SK-N-SH (cell line): Measurements from ENCODE around the gene CXCR5. TPM values are rescaled to one million over a fixed set of nuclear protein-coding genes. Genes with fewer than 3 reads are reported as not detected.
A peak's percentile ranks its signal among the peaks of the same experiment; 100 is the strongest.

Experiments used
- CTCF ChIA-PET: fragments of 300-600, 350-600 bp; formaldehyde crosslinking; extraction: SDS; loops from one replicate; lab custom pipeline; 2021; lab: Yijun Ruan, JAX
- POLR2A ChIA-PET: fragments of 350-600 bp; sonication (Branson Sonifier 250); formaldehyde crosslinking; extraction: SDS; loops from one replicate; lab custom pipeline; 2020; ENCODE audit warnings: antibody characterized with exemption, inconsistent platforms; lab: Yijun Ruan, JAX
- DNase-seq: peaks from one replicate; pipeline ENCODE4 v3.0.0; 2012
- H2AFZ ChIP-seq: fragments of 200-600 bp; sonication (generic); 2 replicates; pipeline ENCODE4 v1.8.1; 2016; ENCODE audit warnings: antibody characterized with exemption, mild to moderate bottlenecking, low read depth
- H3F3A ChIP-seq: fragments of 200-600 bp; sonication (generic); replicated peaks from 2 replicates; pipeline ENCODE3; 2016; ENCODE audit warnings: antibody characterized with exemption, mild to moderate bottlenecking; ENCODE audit not compliant: insufficient read depth
- H3K27ac ChIP-seq, 2 experiments: fragments of 200-500 bp in 1 of 2; fragments of 200-600 bp in 1 of 2; sonication (Bioruptor generic) in 1 of 2; sonication (generic), shearing (Covaris generic) in 1 of 2; 2 replicates each; pipeline versions ENCODE4 v1.5.1 to v1.6.1; 2014 to 2016; ENCODE audit warnings: low read depth in 2 of 2, inconsistent platforms in 1 of 2, low read length in 1 of 2, mild to moderate bottlenecking in 1 of 2, mixed read lengths in 1 of 2
- H3K27me3 ChIP-seq: fragments of 200-600 bp; sonication (generic), shearing (Covaris generic); 2 replicates; pipeline ENCODE4 v1.6.1; 2016; ENCODE audit warnings: mixed run types; ENCODE audit not compliant: insufficient read depth
- H3K36me3 ChIP-seq, 2 experiments: fragments of 200-500 bp in 1 of 2; fragments of 200-600 bp in 1 of 2; sonication (Bioruptor generic) in 1 of 2; sonication (generic) in 1 of 2; replicated peaks in 1 of 2; 2 replicates each; pipeline versions ENCODE3 to v1.5.1; 2014 to 2016; ENCODE audit warnings: low read length in 1 of 2, mild to moderate bottlenecking in 1 of 2; ENCODE audit not compliant: insufficient read depth in 2 of 2, control insufficient read depth in 1 of 2
- H3K4me1 ChIP-seq, 2 experiments: fragments of 200-500 bp in 1 of 2; fragments of 200-600 bp in 1 of 2; sonication (Bioruptor generic) in 1 of 2; sonication (generic), shearing (Covaris generic) in 1 of 2; 2 replicates each; pipeline versions ENCODE4 v1.5.1 to v1.6.1; 2014 to 2016; ENCODE audit warnings: low read depth in 1 of 2, low read length in 1 of 2, mixed run types in 1 of 2; ENCODE audit not compliant: insufficient read depth in 2 of 2, control insufficient read depth in 1 of 2
- H3K4me2 ChIP-seq: fragments of 200-600 bp; sonication (generic), shearing (Covaris generic); 2 replicates; pipeline ENCODE4 v1.6.1; 2017; ENCODE audit warnings: mixed run types
- H3K4me3 ChIP-seq, 2 experiments: fragments of 200-500 bp in 1 of 2; fragments of 200-600 bp in 1 of 2; sonication (Bioruptor generic) in 1 of 2; sonication (generic), shearing (Covaris generic) in 1 of 2; 2 replicates each; pipeline versions ENCODE4 v1.5.1 to v1.8.1; 2014 to 2016; ENCODE audit warnings: low read depth in 2 of 2, inconsistent platforms in 1 of 2, low read length in 1 of 2, mild to moderate bottlenecking in 1 of 2, mixed read lengths in 1 of 2, moderate library complexity in 1 of 2
- H3K79me2 ChIP-seq: fragments of 200-600 bp; sonication (generic); 2 replicates; pipeline ENCODE4 v1.8.1; 2017; ENCODE audit warnings: mild to moderate bottlenecking; ENCODE audit not compliant: insufficient read depth
- H3K9ac ChIP-seq: fragments of 200-600 bp; sonication (generic); 2 replicates; pipeline ENCODE4 v1.6.1; 2017; ENCODE audit warnings: mixed run types
- H3K9me2 ChIP-seq: fragments of 200-600 bp; sonication (generic); 2 replicates; pipeline ENCODE4 v1.6.1; 2017; ENCODE audit warnings: mixed run types
- H3K9me3 ChIP-seq: fragments of 200-600 bp; sonication (generic); 2 replicates; pipeline ENCODE4 v1.6.1; 2017; ENCODE audit warnings: mixed run types, mild to moderate bottlenecking, moderate library complexity
- H4K20me1 ChIP-seq: fragments of 200-600 bp; sonication (generic); 2 replicates; pipeline ENCODE4 v1.6.1; 2017; ENCODE audit warnings: mild to moderate bottlenecking, mixed run types; ENCODE audit not compliant: insufficient read depth
- CHD2 ChIP-seq: fragments of 150-350 bp; IDR thresholded peaks from 2 replicates; pipeline ENCODE4 v1.6.1; 2018; ENCODE audit warnings: low read length; ENCODE audit not compliant: partially characterized antibody
- CTCF ChIP-seq: fragments of 200-600 bp; sonication (generic); IDR thresholded peaks from 2 replicates; pipeline ENCODE4 v1.6.1; 2017; ENCODE audit warnings: antibody characterized with exemption, mild to moderate bottlenecking, moderate library complexity
- EZH2phosphoT487 ChIP-seq: fragments of 200-600 bp; sonication (generic); IDR thresholded peaks from 2 replicates; pipeline ENCODE4 v1.6.1; 2017; ENCODE audit warnings: low read depth, mixed run types, mild to moderate bottlenecking, antibody characterized with exemption, moderate library complexity, borderline replicate concordance
- FOSL2 ChIP-seq: IDR thresholded peaks from 2 replicates; pipeline ENCODE4 v1.4.0; 2012; ENCODE audit warnings: low read depth, mild to moderate bottlenecking, moderate library complexity, borderline replicate concordance
- FOXM1 ChIP-seq: IDR thresholded peaks from 2 replicates; pipeline ENCODE4 v1.4.0; 2012; ENCODE audit warnings: low read depth, mild to moderate bottlenecking
- GABPA ChIP-seq: IDR thresholded peaks from 2 replicates; pipeline ENCODE4 v1.4.0; 2012; ENCODE audit warnings: low read depth, mild to moderate bottlenecking
- GATA2 ChIP-seq: sonication (generic); formaldehyde crosslinking; IDR thresholded peaks from 2 replicates; pipeline ENCODE4 v1.5.0; 2020; ENCODE audit warnings: mild to moderate bottlenecking, missing genetic modification reagents
- JUND ChIP-seq: IDR thresholded peaks from 2 replicates; pipeline ENCODE4 v1.4.0; 2012
- NFIC ChIP-seq: IDR thresholded peaks from 2 replicates; pipeline ENCODE4 v1.4.0; 2012; ENCODE audit warnings: borderline replicate concordance
- NRF1 ChIP-seq: IDR thresholded peaks from 2 replicates; pipeline ENCODE4 v1.6.1; 2012; ENCODE audit warnings: low read depth, mild to moderate bottlenecking, low read length
- RCOR1 ChIP-seq: fragments of 150-350 bp; IDR thresholded peaks from 2 replicates; pipeline ENCODE4 v1.6.1; 2017; ENCODE audit warnings: antibody characterized with exemption, low read length
- RFX5 ChIP-seq: IDR thresholded peaks from 2 replicates; pipeline ENCODE4 v1.6.1; 2012; ENCODE audit warnings: mild to moderate bottlenecking, improper control_type of control experiment, low read length
- TCF12 ChIP-seq: IDR thresholded peaks from 2 replicates; pipeline ENCODE4 v1.4.0; 2012
- TEAD4 ChIP-seq: IDR thresholded peaks from 2 replicates; pipeline ENCODE4 v1.4.0; 2012; ENCODE audit warnings: mild to moderate bottlenecking, borderline replicate concordance; ENCODE audit not compliant: insufficient read depth
- USF2 ChIP-seq: fragments of 150-350 bp; IDR thresholded peaks from 2 replicates; pipeline ENCODE4 v1.6.1; 2017; ENCODE audit warnings: antibody characterized with exemption, low read length, low read depth, borderline replicate concordance
- YY1 ChIP-seq: IDR thresholded peaks from 2 replicates; pipeline ENCODE4 v1.4.0; 2012; ENCODE audit warnings: low read depth, mild to moderate bottlenecking
- WGBS: methylation state at CpG from one replicate; pipeline ENCODE4 v1.1.6; 2017; ENCODE audit warnings: low lambda C conversion rate; 5-methylcytosine and 5-hydroxymethylcytosine counted together
- polyA plus RNA-seq, 3 experiments: library from polyadenylated mRNA; depleted of rRNA; stranded (reverse); fragments of >200 nt; gene quantifications; 2 replicates each; pipeline ENCODE4 v1.2.3, GENCODE V29; 2012
- TF ChIP-seq, protein P1 (sequence below): fragments of 150-350 bp; IDR thresholded peaks from 2 replicates; pipeline ENCODE4 v1.6.1; 2016; ENCODE audit warnings: mild to moderate bottlenecking, low read depth, low read length

The CXCR5 gene
- polyA plus RNA-seq, 1 of the 3 experiments (the other 2 are of a cell fraction) = 0.02 TPM

DNA sequence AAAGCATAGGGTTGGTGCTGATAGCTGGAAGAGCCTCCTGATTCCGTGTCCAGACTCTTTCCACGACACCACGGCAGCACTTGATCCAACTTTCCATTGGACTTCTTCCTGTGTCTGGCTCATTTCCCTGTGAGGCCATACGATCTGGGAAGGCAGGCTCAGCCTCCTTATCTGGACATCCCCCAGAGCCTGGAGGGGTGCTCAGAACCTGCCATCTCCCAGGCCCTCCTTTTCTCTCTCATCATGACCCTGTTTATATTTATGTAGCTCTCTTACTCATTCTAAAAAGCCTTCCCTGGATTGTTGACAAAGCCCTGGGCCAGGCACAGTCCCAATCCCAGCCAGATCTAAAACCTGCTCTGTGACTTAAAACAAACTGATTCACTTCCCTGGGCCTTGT lies 49.8 kb downstream of the CXCR5 start:
- Histone ChIP-seq H3K4me2 (no peak overlapping the region), H3K79me2 (peaks cover 5% of the 10 kb centered on the region), H3K9me3 (no peaks in the 10 kb centered on the region), H4K20me1 (no peaks in the 10 kb centered on the region), H2AFZ (no peak overlapping the region), H3K9me2 (no peaks in the 10 kb centered on the region), H3K27me3 (no peaks in the 10 kb centered on the region), H3F3A (peaks cover 24% of the 10 kb centered on the region), H3K4me3 (no peak overlapping the region), H3K4me1 (peaks cover 5 to 13% of the 10 kb centered on the region in 2 experiments; a peak in 2 of 4 replicates), H3K36me3 (no peaks in the 10 kb centered on the region), H3K9ac (no peak overlapping the region), H3K27ac (no peak overlapping the region)
- POLR2A ChIA-PET = no interaction called here
- TF ChIP-seq USF2 (no peak), NRF1 (no peak), TEAD4 (no peak), JUND (no peak), GABPA (no peak), TCF12 (no peak), CTCF (no peak), GATA2 (no peak), YY1 (no peak), CHD2 (no peak), EZH2phosphoT487 (no peak), RCOR1 (no peak), RFX5 (no peak), FOXM1 (no peak), NFIC (no peak), FOSL2 (no peak)
- TF ChIP-seq, protein P1, sequence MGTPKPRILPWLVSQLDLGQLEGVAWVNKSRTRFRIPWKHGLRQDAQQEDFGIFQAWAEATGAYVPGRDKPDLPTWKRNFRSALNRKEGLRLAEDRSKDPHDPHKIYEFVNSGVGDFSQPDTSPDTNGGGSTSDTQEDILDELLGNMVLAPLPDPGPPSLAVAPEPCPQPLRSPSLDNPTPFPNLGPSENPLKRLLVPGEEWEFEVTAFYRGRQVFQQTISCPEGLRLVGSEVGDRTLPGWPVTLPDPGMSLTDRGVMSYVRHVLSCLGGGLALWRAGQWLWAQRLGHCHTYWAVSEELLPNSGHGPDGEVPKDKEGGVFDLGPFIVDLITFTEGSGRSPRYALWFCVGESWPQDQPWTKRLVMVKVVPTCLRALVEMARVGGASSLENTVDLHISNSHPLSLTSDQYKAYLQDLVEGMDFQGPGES = no peak
- WGBS = 58% methylated on average over 4 of the region's 4 CpGs
- DNase-seq = peak; percentile 7
- CTCF ChIA-PET = interaction anchor here (6.2 to 13.4 kb wide), 2 partner anchors 23 to 244 kb away, joined by 31 to 186 read pairs; partner anchors contain the start of gene UPK2
